ENCODE measurements around the gene SSH2. TPM values are rescaled to one million over a fixed set of nuclear protein-coding genes. Genes with fewer than 3 reads are reported as not detected.

SSH2 gene
- polyA plus RNA-seq, 1 of the 3 experiments (the other 2 are of a cell fraction), result 8.8 TPM

- peaks cover 20 to 65% of the 10 kb centered on the region in 2 experiments for H3K4me1 ChIP-seq (ENCODE audit: control insufficient read depth in 1 of 2, insufficient read depth in 2 of 2, low read depth in 1 of 2, low read length in 1 of 2)
- no peak for DNase-seq
- no peaks in the 10 kb centered on the region for H3K79me2 ChIP-seq (ENCODE audit: insufficient read depth)
- no peaks in the 10 kb centered on the region for H4K20me1 ChIP-seq (ENCODE audit: insufficient read depth)
- H3K9me2 ChIP-seq, result no peaks in the 10 kb centered on the region
- H2AFZ ChIP-seq (ENCODE audit: low read depth), result no peak overlapping the region
- no peak overlapping the region for H3K4me2 ChIP-seq
- H3K27me3 ChIP-seq (ENCODE audit: insufficient read depth), result no peaks in the 10 kb centered on the region
- TF ChIP-seq YY1 (IDR thresholded peaks at IDR 0.05; ENCODE audit: low read depth) (peak; percentile 53; the same call in 1 of the 2 replicates), EP300 (IDR thresholded peaks at IDR 0.05; ENCODE audit: borderline replicate concordance in 1 of 2, low read depth in 1 of 2, low read length in 1 of 2) (no peak), FOSL2 (IDR thresholded peaks at IDR 0.05; ENCODE audit: borderline replicate concordance, low read depth) (peak; percentile 44; the same call in 1 of the 2 replicates), RXRA (IDR thresholded peaks at IDR 0.05; ENCODE audit: borderline replicate concordance, low read depth) (peak; percentile 48; the same call in 1 of the 2 replicates), TCF12 (IDR thresholded peaks at IDR 0.05) (peak; percentile 38; the same call in 1 of the 2 replicates), SMC3 (IDR thresholded peaks at IDR 0.05; ENCODE audit: low read depth, low read length) (no peak), SIN3A (IDR thresholded peaks at IDR 0.05; ENCODE audit: borderline replicate concordance, low read depth, low read length) (no peak)
- 70% methylated on average over 4 of the region's 4 CpGs for WGBS (ENCODE audit: low lambda C conversion rate)
- no peaks in the 10 kb centered on the region for H3K9me3 ChIP-seq
- no peak overlapping the region; a peak in 1 of 4 replicates for H3K4me3 ChIP-seq (ENCODE audit: low read depth in 2 of 2, low read length in 1 of 2)
- ChIA-PET CTCF (interaction anchor here (0.8 to 2.5 kb wide), 8 partner anchors 19 to 313 kb away, joined by 3 to 12 read pairs (median 4); partner anchors contain the start of gene SSH2), POLR2A (no interaction called here)
- peak overlapping the region in 1 of 2 experiments; percentile 79; a peak in 1 of 4 replicates for H3K27ac ChIP-seq (ENCODE audit: low read depth in 2 of 2, low read length in 1 of 2)
- no peak overlapping the region for H3K9ac ChIP-seq
- H3K36me3 ChIP-seq (replicated peaks in 1 of 2; ENCODE audit: control insufficient read depth in 1 of 2, insufficient read depth in 2 of 2, low read length in 1 of 2), result peaks cover 0 to 4% of the 10 kb centered on the region in 2 experiments
- no peaks in the 10 kb centered on the region for H3F3A ChIP-seq (replicated peaks; ENCODE audit: insufficient read depth)
These were observed 309.8 kb downstream of the SSH2 start for GRCh38 chr17:29620271-29620670.

GRCh38 chr17:29619251-29619650 lies 310.8 kb downstream of the SSH2 start:
- no peak overlapping the region for H3K9ac ChIP-seq
- TF ChIP-seq CTCF (IDR thresholded peaks at IDR 0.05), result peak; percentile 52
- TF ChIP-seq MEF2A (IDR thresholded peaks at IDR 0.05; ENCODE audit: borderline replicate concordance, low read depth), result peak; percentile 29; the same call in 1 of the 2 replicates
- no peak for TF ChIP-seq IRF3 (IDR thresholded peaks at IDR 0.05; ENCODE audit: low read depth, low read length)
- TF ChIP-seq SMC3 (IDR thresholded peaks at IDR 0.05; ENCODE audit: low read depth, low read length), result peak; percentile 34; the same call in 1 of the 2 replicates
- peak; percentile 66 for TF ChIP-seq RAD21 (IDR thresholded peaks at IDR 0.05; ENCODE audit: low read length)
- no peak for TF ChIP-seq MXI1 (IDR thresholded peaks at IDR 0.05; ENCODE audit: low read depth, low read length)
- peak; percentile 41; the same call in 1 of the 2 replicates for TF ChIP-seq RXRA (IDR thresholded peaks at IDR 0.05; ENCODE audit: borderline replicate concordance, low read depth)
- H3K4me1 ChIP-seq (ENCODE audit: control insufficient read depth in 1 of 2, insufficient read depth in 2 of 2, low read depth in 1 of 2, low read length in 1 of 2), result peaks cover 20 to 55% of the 10 kb centered on the region in 2 experiments; a peak in 3 of 4 replicates
- peak; percentile 67 for DNase-seq
- POLR2A ChIA-PET, result no interaction called here
- H4K20me1 ChIP-seq (ENCODE audit: insufficient read depth), result no peaks in the 10 kb centered on the region
- no peak overlapping the region for H2AFZ ChIP-seq (ENCODE audit: low read depth)
- H3K27ac ChIP-seq (ENCODE audit: low read depth in 2 of 2, low read length in 1 of 2), result peak overlapping the region in 1 of 2 experiments; percentile 79; a peak in 1 of 4 replicates
- no peak overlapping the region; a peak in 1 of 4 replicates for H3K4me3 ChIP-seq (ENCODE audit: low read depth in 2 of 2, low read length in 1 of 2)
- peaks cover 0 to 11% of the 10 kb centered on the region in 2 experiments for H3K36me3 ChIP-seq (replicated peaks in 1 of 2; ENCODE audit: control insufficient read depth in 1 of 2, insufficient read depth in 2 of 2, low read length in 1 of 2)
- no peak overlapping the region for H3K4me2 ChIP-seq
- H3K9me3 ChIP-seq, result no peaks in the 10 kb centered on the region
- no peaks in the 10 kb centered on the region for H3F3A ChIP-seq (replicated peaks; ENCODE audit: insufficient read depth)
- CTCF ChIA-PET, result interaction anchor here (0.6 to 2.5 kb wide), 10 partner anchors 18 to 314 kb away, joined by 3 to 12 read pairs (median 4); partner anchors contain the start of gene SSH2
- no peaks in the 10 kb centered on the region for H3K27me3 ChIP-seq (ENCODE audit: insufficient read depth)
- no peaks in the 10 kb centered on the region for H3K9me2 ChIP-seq
- H3K79me2 ChIP-seq (ENCODE audit: insufficient read depth), result no peaks in the 10 kb centered on the region

Data from SK-N-SH (cell line).